HG03442 (cell line): Measurements from ENCODE around the gene GALNT10.

Experiments
- ATAC-seq: cut with Tn5 transposase; IDR thresholded peaks from one replicate; pipeline ENCODE4 v1.9.1; 2021; ENCODE audit warnings: mild to moderate bottlenecking, moderate library complexity; ENCODE audit not compliant: unreplicated experiment

The GALNT10 gene

GRCh38 chr5:154372661-154373060, 182.1 kb downstream of the GALNT10 start:
- ATAC-seq, result no peak

GRCh38 chr5:154373326-154373725, 182.8 kb downstream of the GALNT10 start:
- no peak for ATAC-seq

GRCh38 chr5:154373729-154374179, 183.2 kb downstream of the GALNT10 start:
- no peak for ATAC-seq

GRCh38 chr5:154374264-154374663, 183.7 kb downstream of the GALNT10 start:
- ATAC-seq, result no peak

- ATAC-seq, result no peak
Observed at GRCh38 chr5:154375329-154376008, 184.9 kb downstream of the GALNT10 start.

- no peak for ATAC-seq
Observed at GRCh38 chr5:154376481-154376880, 185.9 kb downstream of the GALNT10 start.

GRCh38 chr5:154377754-154378533, 187.4 kb downstream of the GALNT10 start:
- ATAC-seq, result no peak

GRCh38 chr5:154380263-154380662, 189.7 kb downstream of the GALNT10 start:
- no peak for ATAC-seq

- peak; percentile 98 for ATAC-seq
Observed at GRCh38 chr5:154384480-154385235, 194.1 kb downstream of the GALNT10 start.

GRCh38 chr5:154385236-154385512, 194.6 kb downstream of the GALNT10 start:
- no peak for ATAC-seq

- ATAC-seq, result no peak
Observed at GRCh38 chr5:154386952-154387629, 196.6 kb downstream of the GALNT10 start.

- no peak for ATAC-seq
Observed at GRCh38 chr5:154388842-154389241, 198.3 kb downstream of the GALNT10 start.

GRCh38 chr5:154390096-154390495, 199.6 kb downstream of the GALNT10 start:
- ATAC-seq, result no peak

GRCh38 chr5:154390746-154391359, 200.3 kb downstream of the GALNT10 start:
- ATAC-seq, result no peak

- ATAC-seq, result no peak
Observed at GRCh38 chr5:154391788-154392187, 201.3 kb downstream of the GALNT10 start.

GRCh38 chr5:154393850-154394249, 203.3 kb downstream of the GALNT10 start:
- no peak for ATAC-seq

GRCh38 chr5:154394307-154394706, 203.8 kb downstream of the GALNT10 start:
- ATAC-seq, result no peak

- ATAC-seq, result peak; percentile 81
Observed at GRCh38 chr5:154395407-154396106, 205.0 kb downstream of the GALNT10 start.

- ATAC-seq, result no peak
Observed at GRCh38 chr5:154396128-154396527, 205.6 kb downstream of the GALNT10 start.
